Sciatic nerve (tissue), 2 donors: Measurements from ENCODE around the gene OLFML1. TPM values are rescaled to one million over a fixed set of nuclear protein-coding genes. Genes with fewer than 3 reads are reported as not detected.

Source experiments
- ATAC-seq: fragments of 200-7000 bp; cut with Tn5 transposase; one replicate; pipeline ENCODE4 v1.9.1; 2020; ENCODE audit warnings: mild to moderate bottlenecking, moderate library complexity
- DNase-seq: peaks from one replicate; pipeline ENCODE4 v3.0.0-alpha.2; 2020; ENCODE audit warnings: low spot score
- intact Hi-C: fragments of 100-400 bp; cut with DNase I; formaldehyde crosslinking; loops from one replicate; pipeline ENCODE4 v1.14.2; 2022
- total RNA-seq: library from RNA; stranded (reverse); fragmentation: NEBNext Ultra II Directional; extraction: Animal tissue kit (Norgen Biotek cat#: 25700); gene quantifications from one replicate; pipeline ENCODE4 v1.2.1, GENCODE V29; 2021
- donor health status: DM: no; HTN: no; CAD: no.
- donor health status: DM: no; HTN: no; CAD: no.

OLFML1 gene
- total RNA-seq, 1 donor from 2014 or later: 27.2 TPM

DNA sequence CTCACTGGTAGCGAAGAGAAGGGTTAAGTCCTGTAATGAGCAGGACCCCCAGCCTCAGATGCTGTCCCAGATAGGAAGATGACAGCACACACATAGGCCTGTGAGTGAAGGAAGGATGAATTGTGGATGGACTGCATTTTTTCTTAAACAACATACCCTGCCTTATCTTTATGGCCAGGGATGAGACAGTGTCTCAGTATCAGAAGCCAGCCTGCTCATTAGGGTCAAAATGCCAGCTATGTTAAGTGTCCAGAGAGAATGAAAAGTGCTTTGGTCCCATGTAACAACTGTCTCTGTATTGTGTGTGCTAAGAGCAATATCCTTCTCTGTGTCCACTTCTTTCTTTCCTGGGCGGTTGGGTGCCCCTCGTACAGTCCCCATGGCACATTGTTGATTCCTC, 58.7 kb downstream of the OLFML1 start:
- ATAC-seq (no peak), DNase-seq (no peak)
- intact Hi-C loops: no loop called here

DNA sequence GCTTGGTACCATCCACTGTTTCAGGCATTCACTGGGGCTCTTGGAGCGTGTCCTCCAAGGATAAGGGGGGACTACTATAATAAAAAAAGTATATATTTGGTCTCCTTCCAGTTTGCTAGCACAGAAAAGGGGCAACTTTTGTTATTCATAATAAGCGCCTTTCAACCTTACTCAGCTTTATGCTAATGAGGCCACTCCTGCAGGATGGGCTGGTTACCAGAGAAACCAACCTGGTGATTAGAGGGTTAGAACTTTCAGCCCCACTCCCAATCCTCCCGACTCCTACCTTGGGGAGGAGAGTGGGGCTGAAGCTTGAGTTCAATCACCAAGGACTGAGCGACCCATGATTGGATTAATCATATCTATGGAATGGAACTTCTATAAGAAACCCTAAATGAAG, 60.3 kb downstream of the OLFML1 start:
- no peak for DNase-seq
- ATAC-seq: no peak
- intact Hi-C loops: no loop called here

DNA sequence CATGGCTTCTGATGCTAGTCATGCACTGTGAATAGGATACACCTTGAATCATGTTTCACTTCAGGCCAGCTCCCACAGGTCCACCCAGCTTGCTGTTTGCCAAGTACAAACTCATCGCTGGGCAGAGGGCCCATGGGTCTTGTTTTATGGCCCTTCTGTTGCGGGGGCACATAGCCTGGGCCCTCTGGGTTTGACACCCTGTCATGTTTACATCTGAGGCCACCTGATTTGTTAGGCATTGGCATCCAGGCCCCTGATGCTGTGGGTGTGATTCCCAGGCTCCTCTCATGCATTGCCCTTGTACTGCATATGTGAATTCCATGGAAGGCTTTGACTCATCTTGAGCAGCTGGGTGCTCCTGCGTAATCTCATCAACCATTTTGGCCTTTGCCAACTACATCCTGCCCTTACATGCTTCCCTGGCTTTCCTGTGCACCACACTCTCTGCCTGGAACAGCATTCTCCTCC, 61.1 kb downstream of the OLFML1 start:
- intact Hi-C loops: no loop called here
- DNase-seq (no peak), ATAC-seq (no peak)

DNA sequence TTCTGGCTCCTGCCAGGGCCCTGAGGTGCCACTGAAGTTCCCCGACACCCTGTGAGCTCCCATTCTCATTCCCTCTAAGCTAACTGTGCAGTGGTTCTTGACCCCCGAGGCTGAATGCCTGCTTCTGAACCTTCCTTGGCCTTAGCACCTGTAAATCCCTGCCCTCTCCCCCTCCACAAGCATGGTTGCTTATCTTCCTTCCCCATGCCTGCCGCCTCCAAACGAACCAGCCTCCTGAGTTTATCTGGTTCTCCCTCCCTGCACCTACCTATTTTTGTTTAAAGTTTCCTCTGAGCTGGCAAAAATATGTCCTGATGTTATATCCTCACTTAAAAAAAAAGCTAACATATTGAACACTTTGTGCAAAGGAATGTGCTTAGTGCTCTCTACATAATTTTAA, 62.4 kb downstream of the OLFML1 start:
- ATAC-seq (no peak), DNase-seq (no peak)
- intact Hi-C loops: no loop called here

DNA sequence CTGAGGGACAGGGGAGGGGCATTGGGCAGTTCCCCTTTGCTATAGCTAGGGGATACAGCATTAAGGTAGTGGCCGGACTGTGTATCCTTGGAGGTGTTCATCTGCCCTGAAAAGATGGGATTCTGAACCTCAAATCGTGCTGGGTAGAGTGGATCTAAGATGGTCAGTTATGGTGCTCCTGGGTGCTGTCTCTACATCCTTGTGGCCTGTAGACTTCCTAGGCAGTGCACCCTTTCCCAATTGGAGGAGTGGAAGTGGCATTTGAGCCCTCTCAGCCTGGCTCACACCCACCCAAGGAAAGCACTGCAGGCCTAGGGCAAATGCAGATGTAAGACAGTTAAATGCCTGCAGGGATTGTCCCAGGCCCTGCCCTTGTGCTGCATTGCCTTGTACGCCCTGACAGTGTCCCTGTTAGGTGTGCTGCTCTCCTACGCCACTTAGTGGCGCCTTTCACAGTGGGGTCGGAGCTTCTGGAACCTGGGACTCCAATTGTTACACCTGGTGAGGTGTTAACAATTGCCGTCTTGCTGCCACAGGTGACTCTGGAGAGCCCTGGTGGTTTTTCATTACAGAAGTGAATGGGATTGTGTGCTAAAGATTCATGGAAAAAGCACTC, 63.5 kb downstream of the OLFML1 start:
- ATAC-seq (no peak), DNase-seq (no peak)
- intact Hi-C loops: no loop called here

DNA sequence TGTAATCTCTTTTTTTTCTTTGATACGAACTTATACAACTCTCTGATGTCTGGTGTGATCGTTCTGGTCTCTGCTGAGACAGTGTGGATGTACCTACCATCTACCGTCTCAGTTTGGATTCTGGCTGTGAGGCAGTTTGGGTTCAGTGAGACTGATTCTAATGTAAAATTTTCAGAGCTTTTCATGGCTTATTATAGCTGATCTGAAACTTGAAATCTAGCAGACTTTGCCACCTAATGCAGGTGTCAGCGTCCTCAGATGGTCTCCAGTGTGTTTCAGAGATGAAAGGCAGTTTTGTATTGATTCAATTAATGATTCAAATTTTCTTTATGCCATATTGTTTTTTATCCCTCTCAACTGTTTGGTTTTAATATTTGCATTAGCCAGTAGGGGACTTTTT, 64.4 kb downstream of the OLFML1 start:
- ATAC-seq (no peak), DNase-seq (no peak)
- intact Hi-C loops: no loop called here

DNA sequence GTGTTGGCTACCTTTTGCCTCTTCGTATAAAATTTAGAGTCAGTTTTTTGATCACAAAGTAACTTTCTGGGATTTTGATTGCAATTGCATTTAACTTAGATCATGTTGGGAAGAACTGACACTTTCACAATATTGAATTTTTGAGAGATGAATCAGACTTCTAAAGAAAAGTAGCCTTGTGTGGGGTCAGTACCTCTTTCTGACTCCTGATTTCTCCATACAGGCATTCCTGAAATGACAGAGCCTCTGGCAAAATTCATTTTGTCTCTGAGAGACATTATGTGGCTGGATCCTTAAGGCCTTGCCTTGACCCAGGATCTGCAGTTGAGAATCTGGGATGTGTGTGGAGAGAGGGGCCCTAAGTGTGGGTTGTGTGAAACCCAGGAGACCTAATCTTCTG, 66.3 kb downstream of the OLFML1 start:
- intact Hi-C loops: no loop called here
- peak; percentile 61 for ATAC-seq

DNA sequence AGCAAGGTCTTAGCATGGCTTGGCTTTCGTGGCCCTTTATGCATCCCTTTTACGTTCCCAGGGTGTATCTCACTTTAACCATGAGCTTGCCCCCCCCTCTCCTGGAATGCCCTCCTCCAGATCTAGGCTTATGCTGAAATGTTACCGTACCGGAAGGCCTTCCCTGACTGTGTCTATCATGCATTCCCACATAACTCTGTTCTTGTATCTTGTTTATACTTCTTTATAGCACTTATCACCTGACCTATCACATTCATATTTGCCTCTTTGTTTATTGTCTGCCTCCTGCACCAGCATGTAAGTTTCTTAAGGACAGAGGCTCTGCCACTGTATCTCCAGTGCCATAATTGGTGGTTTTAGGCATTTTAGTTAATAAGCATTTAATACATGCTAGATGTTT, 67.4 kb downstream of the OLFML1 start:
- ATAC-seq (no peak), DNase-seq (no peak)
- intact Hi-C loops: no loop called here

More for the DNA sequence above, 66.3 kb downstream of the OLFML1 start:
- no peak for DNase-seq

DNA sequence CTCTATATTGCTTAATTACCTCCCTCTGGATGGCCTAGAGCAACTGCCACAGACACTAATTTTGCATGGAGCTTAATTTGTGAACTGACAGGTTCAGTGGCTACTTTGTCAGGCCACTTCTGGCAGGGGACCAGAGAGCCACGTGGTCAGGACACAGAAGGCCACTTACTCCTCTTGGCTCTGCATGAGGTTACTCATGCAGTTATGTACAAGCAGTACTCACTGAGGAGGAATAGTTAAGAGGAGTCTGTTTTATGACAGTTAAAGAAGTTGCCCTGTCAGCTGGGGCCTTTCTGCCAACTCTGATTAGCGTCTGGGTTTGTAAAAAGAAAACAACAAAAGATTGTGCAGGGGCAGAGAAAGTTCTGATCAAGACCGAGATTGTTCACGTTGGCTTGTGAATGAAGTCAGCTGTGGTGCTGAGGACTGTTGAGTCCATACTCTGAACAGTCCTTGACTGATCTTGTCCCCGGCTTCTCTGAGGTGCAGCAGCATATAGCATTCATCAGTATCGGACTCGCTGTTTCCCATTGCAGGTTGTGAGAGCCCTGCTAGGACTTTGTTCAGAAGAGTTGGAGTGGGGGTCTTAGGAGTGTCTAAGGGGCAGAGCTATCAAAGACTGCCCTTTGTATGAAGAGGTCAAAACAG, 69.9 kb downstream of the OLFML1 start:
- intact Hi-C loops: no loop called here
- ATAC-seq (peak; percentile 62), DNase-seq (no peak)

DNA sequence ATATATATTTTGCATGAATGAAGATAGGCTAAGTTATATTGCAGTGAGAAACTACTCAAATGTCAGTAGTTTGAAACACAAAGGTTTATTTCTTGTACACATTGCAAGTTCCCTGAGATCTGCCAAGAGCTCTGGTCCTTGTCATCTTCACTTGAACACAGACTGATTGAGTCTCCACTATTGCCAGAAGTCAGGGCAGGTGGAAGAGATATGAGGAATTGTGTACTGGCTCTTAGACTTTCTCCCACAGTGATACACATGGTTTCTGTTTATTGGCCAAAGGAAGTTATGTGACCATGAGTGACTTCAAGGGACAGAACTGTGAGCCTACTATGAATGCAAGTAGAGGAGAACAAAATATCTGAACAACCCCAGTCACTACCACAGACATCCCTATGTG, 72.7 kb downstream of the OLFML1 start:
- intact Hi-C loops: no loop called here
- DNase-seq (no peak), ATAC-seq (no peak)

DNA sequence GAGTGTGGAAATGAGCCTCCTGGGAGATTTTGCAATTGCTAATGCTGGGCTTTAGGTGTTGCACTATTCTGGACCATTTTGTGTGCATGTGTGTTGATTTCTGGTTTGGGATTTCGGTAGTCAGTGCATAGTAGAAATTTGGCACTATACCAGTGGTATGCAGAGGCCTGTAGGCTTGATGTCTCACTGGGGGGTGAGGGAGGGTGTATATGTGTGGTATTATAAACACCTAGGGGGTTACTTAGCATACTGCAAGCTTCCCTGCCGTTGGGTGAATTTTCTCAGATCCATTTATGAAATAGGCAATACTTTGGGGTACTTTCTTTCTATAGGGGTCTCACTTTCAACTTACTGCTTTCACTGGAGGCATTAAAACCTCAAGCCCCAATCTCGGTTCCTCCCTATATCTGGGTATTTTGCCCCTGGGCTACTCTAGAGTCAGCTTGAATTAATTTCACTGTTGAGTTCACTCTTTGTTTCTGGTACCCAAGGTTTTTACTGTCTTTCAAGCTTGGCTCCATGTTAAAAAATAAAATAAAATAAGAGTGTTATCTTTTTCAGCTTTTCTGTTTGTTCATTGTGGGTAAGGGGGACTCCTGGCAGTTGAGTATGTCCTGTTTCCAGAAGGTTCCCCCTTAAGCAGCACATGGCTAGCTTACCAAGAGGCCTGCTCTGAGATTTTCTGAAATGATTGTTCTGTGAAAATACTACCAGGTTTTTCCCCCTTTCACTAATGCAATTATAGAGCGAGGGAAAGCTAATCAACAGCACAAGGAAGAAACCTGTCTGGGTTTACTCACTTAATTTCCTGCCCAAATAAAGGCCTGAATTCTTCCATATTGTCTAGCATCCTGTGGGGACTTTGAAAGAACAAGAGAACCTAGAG, 74.3 kb downstream of the OLFML1 start:
- DNase-seq (no peak), ATAC-seq (no peak)
- intact Hi-C loops: no loop called here

Other genes starting within 250 kb of the OLFML1 start
- gene SYT9, start 233.6 kb upstream of the OLFML1 start, total RNA-seq: not detected
- 52.3 TPM for gene PPFIBP2, start 28.5 kb downstream of the OLFML1 start, total RNA-seq
- 96.4 TPM for gene CYB5R2, start 188.0 kb downstream of the OLFML1 start, total RNA-seq
- gene OVCH2, start 221.0 kb downstream of the OLFML1 start, total RNA-seq: not detected